Hepatic stellate cell (primary cell): ENCODE data around the gene FFAR1.

ENCODE experiments used
- DNase-seq: peaks from one replicate; pipeline ENCODE4 v3.0.0; 2011; ENCODE audit warnings: low spot score

The FFAR1 gene

DNA sequence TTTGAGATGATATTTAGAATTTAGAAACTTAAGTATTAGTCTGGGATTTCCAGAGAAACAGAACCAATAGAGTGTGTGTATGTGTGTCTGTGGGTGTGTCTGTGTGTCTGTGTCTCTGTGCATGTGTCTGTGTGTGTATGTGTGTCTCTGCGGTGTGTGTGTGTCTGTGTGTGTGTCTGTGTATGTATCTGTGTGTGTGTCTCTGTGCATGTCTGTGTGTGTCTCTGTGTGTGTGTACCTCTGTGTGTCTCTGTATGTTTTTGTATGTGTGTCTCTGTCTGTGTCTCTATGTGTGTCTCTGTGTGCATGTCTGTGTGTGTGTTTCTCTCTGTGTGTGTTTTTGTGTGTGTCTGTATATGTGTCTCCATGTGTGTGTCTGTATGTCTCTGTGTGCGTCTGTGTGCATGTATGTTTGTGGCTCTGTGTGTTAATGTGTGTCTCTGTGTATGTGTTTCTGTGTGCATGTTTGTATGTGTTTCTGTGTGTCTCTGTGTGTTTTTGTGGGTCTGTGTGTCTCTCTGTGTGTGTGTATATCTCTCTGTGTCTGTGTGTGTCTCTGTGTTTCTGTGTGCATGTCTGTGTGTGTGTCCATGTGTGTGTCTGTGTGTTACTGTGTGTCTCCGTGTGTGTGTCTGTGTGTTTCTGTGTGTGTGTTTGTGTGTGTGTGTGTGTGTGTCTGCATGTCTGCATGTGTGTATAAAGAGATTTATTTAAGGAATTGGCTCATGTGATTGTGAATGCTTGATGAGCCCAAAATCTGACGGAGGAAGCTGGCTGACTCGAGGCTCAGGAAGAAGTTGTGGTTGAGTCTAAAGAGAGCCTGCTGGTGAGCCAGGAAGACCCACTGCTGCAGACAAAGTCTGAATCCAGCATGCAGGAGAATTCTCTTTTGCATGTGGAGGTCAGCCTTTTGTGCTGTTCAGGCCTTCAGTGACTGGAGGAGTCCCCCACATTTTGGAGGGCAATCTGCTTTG lies 45.3 kb downstream of the FFAR1 start:
- DNase-seq: no peak

- DNase-seq: no peak
Measured at GRCh38 chr19:35395382-35396199, 47.9 kb downstream of the FFAR1 start.

DNA sequence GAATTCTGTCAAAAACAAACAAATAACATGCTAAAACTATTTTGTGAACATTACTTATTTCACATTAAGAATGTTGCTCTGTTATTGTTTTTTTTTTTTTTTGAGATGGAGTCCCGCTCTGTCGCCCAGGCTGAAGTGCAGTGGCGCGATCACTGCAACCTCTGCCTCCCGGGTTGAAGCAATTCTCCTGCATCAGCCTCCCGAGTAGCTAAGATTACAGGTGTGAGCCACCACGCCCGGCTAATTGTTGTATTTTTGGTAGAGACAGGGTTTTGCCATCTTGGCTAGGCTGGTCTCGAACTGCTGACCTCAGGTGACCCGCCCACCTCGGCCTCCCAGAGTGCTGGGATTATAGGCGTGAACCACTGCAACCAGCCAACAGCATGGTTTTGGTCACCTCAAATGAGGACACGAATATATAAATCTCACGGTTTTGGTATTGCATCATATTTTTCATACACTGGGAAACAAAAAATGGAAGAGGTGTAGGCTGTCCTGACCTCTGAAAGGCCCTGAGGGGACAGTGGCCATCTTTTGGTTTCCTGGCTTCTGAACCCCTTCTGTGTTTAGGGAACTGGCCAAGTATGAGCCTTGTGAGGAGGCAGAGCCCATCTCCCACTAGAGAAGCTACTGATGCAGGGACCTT lies 48.7 kb downstream of the FFAR1 start:
- no peak for DNase-seq

DNA sequence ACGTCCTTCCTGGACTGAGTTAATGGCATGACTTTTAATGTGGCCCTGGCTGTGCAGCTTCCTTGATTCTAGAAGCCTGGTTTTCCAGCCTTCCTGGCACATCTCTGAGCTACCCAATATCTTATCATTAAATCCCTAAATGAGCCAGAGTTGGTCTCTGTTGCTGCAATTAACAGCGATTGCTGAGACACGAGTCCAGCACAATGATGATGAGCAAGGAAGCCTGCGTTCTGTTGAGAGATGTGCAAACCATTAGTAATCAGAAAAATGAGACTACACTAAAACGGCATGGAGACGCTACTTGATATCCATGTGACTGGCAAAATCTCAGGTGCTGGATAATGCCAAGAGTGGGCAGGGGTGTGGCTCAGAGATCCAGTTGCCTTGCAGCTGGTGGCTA lies 49.4 kb downstream of the FFAR1 start:
- DNase-seq: no peak
